Cardiac muscle cell (in vitro differentiated cells and primary cell): Measurements from ENCODE around the gene KLK12. TPM values are rescaled to one million over a fixed set of nuclear protein-coding genes. Genes with fewer than 3 reads are reported as not detected.

ENCODE experiments used
- DNase-seq, 2 donors: peaks; one replicate each; pipeline versions ENCODE4 v3.0.0 to v3.0.0-alpha.2; 2010 to 2017; ENCODE audit warnings: low read depth in 1 of 2, low spot score in 1 of 2
- H3K27ac ChIP-seq: fragments of 200-600 bp; sonication (generic); 2 replicates; pipeline ENCODE4 v1.5.1; 2016
- H3K27me3 ChIP-seq: fragments of 200-600 bp; sonication (generic); 2 replicates; pipeline ENCODE4 v1.6.0; 2016; ENCODE audit warnings: control low read depth
- H3K36me3 ChIP-seq: fragments of 200-600 bp; sonication (generic); 2 replicates; pipeline ENCODE4 v1.5.1; 2016; ENCODE audit warnings: control low read depth
- H3K4me1 ChIP-seq: fragments of 200-600 bp; sonication (generic); 2 replicates; pipeline ENCODE4 v1.8.1; 2017; ENCODE audit warnings: low read depth, mild to moderate bottlenecking, mixed run types
- H3K4me3 ChIP-seq: fragments of 200-600 bp; sonication (generic); 2 replicates; pipeline ENCODE4 v1.5.1; 2016; ENCODE audit warnings: mild to moderate bottlenecking
- H3K9me3 ChIP-seq: fragments of 200-600 bp; sonication (generic); 2 replicates; pipeline ENCODE4 v1.5.1; 2017; ENCODE audit warnings: low read depth, mild to moderate bottlenecking, control low read depth
- polyA plus RNA-seq: library from polyadenylated mRNA; unstranded; fragments of >200 nt; fragmentation: Nextera tagmentation; extraction: Ambion mirVana; gene quantifications from 2 replicates; pipeline ENCODE4 v1.2.1, GENCODE V29; 2016
- total RNA-seq: library from RNA; depleted of rRNA; stranded (reverse); fragments of >200 nt; gene quantifications from 2 replicates; pipeline ENCODE4 v1.2.3, GENCODE V29; 2016
- TF ChIP-seq, protein P1 (sequence below): IDR thresholded peaks from 2 replicates; pipeline ENCODE4 v1.5.1; 2012; ENCODE audit warnings: low read depth, mild to moderate bottlenecking, low read length

The KLK12 gene, protein sequence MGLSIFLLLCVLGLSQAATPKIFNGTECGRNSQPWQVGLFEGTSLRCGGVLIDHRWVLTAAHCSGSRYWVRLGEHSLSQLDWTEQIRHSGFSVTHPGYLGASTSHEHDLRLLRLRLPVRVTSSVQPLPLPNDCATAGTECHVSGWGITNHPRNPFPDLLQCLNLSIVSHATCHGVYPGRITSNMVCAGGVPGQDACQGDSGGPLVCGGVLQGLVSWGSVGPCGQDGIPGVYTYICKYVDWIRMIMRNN
- total RNA-seq: not detected in 2 replicates
- not detected in 2 replicates for polyA plus RNA-seq

DNA sequence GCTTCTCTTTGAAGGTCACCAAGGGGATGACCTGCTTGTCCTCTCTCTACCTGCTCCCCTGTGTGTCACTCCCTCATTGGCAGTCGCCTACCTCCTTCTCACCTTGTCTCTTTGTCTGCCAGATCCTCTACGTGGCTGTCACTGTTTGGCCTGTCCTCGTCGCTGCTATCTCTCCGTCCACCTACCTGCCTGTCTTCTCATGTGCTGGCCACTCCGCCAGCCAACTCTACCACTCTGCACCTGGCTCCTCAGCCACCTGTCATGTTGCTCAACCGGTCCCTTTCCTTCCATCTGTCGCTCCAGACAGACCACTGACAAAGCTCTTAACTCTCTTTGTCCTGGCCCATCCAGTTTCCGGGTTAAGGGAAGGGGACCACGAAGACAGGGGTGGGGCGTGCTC is at the start of gene KLK12:
Gene KLK12, minus strand, starts transcription at position 299 of the 400 bp plus-strand sequence. CDS start 381 bp downstream, outside the sequence.
- Histone ChIP-seq H3K36me3 (no peaks in the 10 kb centered on the region), H3K9me3 (no peaks in the 10 kb centered on the region), H3K27ac (no peak within 1 kb of the TSS), H3K27me3 (peaks cover 4% of the 10 kb centered on the region), H3K4me3 (no peak within 1 kb of the TSS), H3K4me1 (no peaks in the 10 kb centered on the region)
- TF ChIP-seq, protein P1, sequence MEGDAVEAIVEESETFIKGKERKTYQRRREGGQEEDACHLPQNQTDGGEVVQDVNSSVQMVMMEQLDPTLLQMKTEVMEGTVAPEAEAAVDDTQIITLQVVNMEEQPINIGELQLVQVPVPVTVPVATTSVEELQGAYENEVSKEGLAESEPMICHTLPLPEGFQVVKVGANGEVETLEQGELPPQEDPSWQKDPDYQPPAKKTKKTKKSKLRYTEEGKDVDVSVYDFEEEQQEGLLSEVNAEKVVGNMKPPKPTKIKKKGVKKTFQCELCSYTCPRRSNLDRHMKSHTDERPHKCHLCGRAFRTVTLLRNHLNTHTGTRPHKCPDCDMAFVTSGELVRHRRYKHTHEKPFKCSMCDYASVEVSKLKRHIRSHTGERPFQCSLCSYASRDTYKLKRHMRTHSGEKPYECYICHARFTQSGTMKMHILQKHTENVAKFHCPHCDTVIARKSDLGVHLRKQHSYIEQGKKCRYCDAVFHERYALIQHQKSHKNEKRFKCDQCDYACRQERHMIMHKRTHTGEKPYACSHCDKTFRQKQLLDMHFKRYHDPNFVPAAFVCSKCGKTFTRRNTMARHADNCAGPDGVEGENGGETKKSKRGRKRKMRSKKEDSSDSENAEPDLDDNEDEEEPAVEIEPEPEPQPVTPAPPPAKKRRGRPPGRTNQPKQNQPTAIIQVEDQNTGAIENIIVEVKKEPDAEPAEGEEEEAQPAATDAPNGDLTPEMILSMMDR: no peak
- DNase-seq: no peak

DNA sequence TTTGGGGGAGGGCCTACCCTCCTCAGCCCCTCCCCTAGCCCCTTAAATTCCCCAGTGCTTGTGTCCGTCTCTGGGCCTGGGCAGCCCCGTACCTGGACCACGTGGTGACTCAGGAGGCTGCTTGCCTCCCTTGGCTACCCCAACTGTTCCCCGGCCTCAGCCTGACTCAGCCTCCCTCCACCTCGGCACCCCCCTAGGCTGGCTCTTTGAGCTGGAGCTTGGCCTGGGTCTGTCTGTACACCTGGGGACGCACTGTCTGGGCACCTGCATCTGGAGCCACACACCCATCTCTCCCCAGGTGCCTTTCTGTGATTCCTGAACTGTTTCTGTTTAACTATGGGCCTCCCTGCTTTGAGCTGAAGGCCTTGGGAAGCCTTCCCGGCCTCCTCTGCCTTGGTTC is 49.7 kb upstream of the KLK12 start:
- Histone ChIP-seq H3K4me3 (no peak overlapping the region), H3K27ac (no peak overlapping the region), H3K4me1 (no peaks in the 10 kb centered on the region), H3K27me3 (peaks cover 4% of the 10 kb centered on the region), H3K9me3 (no peaks in the 10 kb centered on the region), H3K36me3 (no peaks in the 10 kb centered on the region)
- TF ChIP-seq, protein P1: no peak
- DNase-seq: no peak

DNA sequence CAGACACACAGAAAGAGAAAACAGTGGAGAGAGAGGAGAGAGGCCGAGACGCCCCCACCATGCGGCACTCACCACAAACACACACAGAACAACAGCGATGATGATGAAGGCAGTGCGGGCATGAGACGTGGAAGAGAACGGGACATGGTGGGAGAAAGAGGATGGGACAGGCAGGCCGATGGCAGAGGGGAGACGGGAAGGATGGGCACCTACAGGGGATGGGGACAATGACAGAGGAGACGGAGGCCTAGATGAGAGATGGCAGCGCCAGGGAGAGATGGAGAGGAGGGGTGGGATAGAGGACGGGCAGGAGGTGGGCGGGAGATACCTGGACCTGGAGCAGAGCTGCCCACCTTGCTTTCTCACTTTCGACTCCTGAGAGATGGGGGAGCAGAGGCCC is 49.0 kb upstream of the KLK12 start:
- Histone ChIP-seq H3K4me1 (no peaks in the 10 kb centered on the region), H3K27ac (no peak overlapping the region), H3K9me3 (no peaks in the 10 kb centered on the region), H3K36me3 (no peaks in the 10 kb centered on the region), H3K27me3 (peaks cover 4% of the 10 kb centered on the region), H3K4me3 (no peak overlapping the region)
- TF ChIP-seq, protein P1: no peak
- no peak for DNase-seq

DNA sequence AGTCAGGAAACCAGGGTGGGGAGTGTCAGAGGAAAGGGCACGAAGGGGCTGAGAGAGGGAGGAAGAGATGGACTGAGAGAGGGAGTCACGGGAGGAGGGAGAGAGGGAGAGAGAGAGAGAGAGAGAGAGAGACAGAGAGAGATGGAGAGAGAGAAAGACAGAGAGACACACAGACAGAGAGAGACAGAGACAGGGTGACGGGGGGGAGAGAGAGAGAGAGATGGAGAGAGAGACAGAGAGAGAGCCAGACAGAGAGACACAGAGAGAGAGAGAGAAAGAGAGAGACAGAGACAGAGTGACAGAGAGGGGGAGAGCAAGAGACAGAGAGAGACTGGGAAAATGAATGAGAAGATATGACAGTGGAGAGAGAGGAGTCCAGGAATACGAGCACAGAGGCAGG is 48.4 kb upstream of the KLK12 start:
- DNase-seq: no peak
- Histone ChIP-seq H3K4me1 (no peaks in the 10 kb centered on the region), H3K36me3 (no peaks in the 10 kb centered on the region), H3K4me3 (no peak overlapping the region), H3K27me3 (peaks cover 4% of the 10 kb centered on the region), H3K9me3 (no peaks in the 10 kb centered on the region), H3K27ac (no peak overlapping the region)
- TF ChIP-seq, protein P1: no peak

DNA sequence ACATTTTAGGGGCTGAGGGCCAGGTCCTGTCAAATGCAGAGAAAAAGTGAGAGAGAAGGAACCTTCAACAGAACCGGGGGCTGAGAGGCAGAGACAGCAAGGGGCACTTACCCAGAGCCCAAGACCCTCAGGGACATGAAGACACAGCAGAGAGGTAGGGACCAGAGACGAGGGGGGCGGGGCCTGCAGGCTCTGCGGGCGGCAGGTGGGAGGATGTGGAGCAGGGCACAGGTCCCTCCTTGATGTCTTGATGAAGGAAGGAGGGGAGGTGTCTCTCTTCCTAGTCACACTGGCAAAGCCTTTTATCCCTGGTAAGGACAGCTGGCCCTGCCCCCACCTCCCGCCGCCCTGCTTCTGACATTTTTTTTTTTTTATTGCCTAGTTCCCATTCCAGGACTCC is 47.8 kb upstream of the KLK12 start, which contains the start of gene KLK14:
Gene KLK14, minus strand, starts transcription at position 277 of the 400 bp plus-strand sequence. Its CDS starts 273 bp downstream, at position 4.
- Histone ChIP-seq H3K4me3 (no peak within 1 kb of the TSS), H3K27ac (no peak within 1 kb of the TSS), H3K27me3 (peaks cover 4% of the 10 kb centered on the region), H3K4me1 (no peaks in the 10 kb centered on the region), H3K36me3 (no peaks in the 10 kb centered on the region), H3K9me3 (no peaks in the 10 kb centered on the region)
- no peak for DNase-seq
- TF ChIP-seq, protein P1: no peak
